GM15510 (cell line): Measurements from ENCODE around the gene PCNX1.

Experiments
- POLR2A ChIP-seq: IDR thresholded peaks from 3 replicates; pipeline ENCODE4 v1.6.1; 2011; ENCODE audit warnings: borderline replicate concordance; ENCODE audit not compliant: insufficient read length; ENCODE audit errors: extremely low read depth

Gene PCNX1

DNA sequence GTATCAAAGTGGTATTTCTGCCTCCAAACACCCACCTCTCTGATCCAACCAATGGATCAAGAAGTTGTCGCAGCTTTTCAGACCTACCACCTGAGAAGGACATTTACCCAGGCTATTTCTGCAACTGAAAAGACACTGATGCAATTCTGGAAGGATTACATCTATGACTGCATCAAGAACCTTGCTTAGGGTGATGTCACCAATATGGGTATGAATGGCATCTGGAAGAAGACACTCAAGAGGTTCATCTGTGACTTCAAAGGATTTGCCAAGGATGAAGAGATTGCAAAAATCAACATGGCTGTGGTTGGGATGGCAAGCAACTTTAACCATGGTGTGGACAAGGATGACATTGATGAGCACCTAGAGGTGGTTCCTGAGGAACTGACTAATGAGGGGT, 154.2 kb downstream of the PCNX1 start:
- no peak for TF ChIP-seq POLR2A

DNA sequence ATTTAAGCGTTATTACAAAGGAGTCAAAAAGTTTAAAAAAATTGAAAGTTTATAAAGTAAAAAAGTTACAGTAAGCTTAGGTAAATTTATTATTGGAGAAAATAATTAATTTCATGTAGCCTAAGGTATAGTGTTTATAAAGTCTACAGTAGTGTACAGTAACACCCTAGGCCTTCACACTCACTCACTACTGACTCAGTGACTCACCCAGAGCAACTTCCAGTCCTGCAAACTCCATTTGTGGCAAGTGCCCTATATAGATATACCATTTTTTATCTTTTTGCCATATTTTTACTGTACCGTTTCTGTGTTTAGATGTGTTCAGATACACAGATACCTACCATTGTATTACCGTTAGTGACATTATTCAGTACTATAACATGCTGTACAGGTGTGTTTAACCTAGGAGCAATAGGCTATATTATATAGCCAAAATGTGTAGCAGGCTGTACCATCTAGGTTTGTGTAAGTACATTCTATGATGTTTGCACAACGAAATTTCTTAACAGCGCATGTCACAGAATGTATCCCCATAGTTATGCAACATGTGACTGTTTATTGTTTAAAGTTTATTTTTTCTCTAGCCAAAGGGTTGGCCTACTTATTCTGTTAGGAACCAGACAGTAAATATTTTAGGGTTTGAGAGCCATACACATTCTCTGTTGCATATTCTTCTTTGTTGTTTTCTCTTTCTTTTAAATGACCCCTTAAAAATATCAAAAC, 155.5 kb downstream of the PCNX1 start:
- TF ChIP-seq POLR2A, result no peak

DNA sequence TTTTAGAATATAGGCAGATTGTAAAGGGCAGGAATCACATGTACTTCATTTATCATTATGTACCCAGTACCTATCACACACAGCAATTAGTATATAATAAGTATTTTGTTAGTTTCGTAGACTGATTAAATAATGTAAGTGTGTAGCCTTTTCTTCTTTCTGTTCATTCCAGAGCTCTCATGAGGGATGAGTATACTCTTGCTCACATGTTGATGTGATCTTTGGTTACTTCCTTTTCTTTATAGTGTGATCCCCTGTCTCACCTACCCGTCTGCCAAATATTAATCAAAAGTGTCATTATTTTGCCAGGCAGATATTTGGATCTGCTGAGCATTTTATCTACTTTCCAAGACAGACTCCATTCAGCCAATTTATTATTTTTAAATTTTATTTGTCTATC, 156.1 kb downstream of the PCNX1 start:
- no peak for TF ChIP-seq POLR2A

DNA sequence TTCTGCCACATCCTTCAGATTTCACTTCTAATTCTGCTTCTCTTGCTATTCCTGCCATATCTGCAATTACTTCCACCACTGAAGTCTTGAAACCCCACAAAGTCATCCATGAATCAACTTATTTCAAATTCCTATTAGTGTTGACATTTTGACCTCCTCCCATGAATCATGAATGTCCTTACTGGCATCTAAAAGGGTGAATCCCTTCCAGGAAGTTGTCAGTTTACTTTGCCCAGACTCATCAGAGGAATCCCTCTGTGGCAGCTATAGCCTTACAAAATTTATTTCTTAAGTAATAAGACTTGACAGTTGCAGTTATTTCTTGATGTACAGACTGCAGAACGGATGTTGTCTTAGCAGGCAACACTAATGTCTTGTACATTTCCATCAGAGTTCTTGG, 162.9 kb downstream of the PCNX1 start:
- TF ChIP-seq POLR2A, result no peak

DNA sequence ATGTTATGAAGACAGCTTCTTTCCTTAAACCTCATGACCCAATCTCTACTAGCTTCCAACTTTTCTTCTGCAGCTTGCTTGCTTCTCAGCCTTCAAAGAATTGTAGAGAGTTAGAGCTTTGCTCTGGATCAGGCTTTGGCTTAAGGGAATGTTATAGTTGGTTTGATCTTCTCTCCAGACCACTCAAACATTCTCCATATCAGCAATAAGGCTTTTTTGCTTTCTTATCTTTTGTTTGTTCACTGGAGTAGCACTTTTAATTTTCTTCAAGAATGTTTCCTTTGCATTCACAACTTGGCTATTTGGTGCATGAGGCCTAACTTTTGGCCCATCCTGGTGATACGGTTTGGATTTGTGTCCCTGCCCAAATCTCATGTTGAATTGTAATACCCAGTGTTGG, 163.8 kb downstream of the PCNX1 start:
- no peak for TF ChIP-seq POLR2A

DNA sequence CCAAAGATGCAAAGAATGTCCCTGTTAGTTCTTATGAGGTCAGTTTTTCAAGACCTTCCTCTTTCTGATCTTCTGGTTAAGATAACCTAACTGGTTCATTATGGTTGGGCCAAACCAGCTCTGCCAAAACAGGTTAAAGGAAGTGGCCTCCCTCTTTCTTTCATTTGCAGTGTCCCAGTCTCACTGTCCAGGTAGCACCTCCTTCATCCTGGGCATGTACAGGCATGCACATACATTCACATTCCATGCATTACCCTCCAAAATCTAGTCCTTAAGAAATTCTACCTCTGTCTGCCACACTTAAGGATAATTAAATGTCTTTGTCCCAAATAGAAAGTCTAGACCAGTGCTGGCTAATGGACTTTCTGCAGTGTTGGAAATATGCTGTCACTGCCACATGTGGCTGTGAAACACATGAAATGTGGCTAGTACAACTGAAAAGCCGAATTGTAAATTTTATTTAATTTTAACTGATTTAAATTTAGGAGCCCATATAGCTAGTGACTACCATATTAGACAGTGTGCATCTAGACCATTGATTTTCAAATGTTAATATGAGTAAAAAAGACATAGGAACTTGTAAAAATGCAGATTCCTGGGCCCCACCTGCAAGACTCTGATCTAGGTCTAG, 169.3 kb downstream of the PCNX1 start:
- no peak for TF ChIP-seq POLR2A

DNA sequence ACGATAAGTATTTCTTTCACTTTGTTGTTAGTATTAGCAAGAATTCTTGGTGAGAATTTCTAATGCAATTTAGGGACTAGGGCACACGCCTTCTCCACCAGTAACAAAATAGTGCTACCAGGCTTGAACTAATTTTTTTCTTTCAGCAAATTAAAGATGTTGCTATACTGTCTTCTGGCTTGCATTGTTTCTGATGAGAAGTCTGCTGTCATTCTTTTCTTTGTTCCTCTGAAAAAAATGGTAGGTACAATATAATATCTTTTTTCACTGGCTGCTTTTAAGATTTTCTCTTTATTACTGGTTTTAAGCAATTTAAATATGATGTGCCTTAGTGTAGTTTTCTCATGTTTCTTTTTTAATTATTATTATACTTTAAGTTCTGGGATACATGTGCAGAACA, 171.2 kb downstream of the PCNX1 start:
- TF ChIP-seq POLR2A, result no peak

DNA sequence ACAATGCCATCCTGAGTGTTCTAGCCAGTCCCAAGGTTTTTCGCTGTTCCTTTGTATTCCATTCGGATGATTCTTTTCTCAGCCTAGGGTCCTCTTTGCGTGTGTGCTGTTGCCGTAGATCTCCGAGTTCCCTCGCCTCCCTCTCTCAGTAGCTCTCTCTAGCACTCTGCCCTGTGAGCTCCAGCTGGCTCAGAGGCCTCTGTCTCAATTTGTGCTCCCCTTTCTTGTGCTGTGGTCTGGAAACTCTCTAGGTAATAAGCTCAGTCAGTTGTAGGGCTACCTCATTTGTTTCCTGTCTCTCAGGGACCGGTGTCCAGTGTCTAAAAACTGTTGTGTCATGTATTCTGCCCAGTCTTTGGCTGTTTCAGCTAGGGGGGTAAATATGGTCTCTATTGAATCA, 179.3 kb downstream of the PCNX1 start:
- TF ChIP-seq POLR2A, result no peak

DNA sequence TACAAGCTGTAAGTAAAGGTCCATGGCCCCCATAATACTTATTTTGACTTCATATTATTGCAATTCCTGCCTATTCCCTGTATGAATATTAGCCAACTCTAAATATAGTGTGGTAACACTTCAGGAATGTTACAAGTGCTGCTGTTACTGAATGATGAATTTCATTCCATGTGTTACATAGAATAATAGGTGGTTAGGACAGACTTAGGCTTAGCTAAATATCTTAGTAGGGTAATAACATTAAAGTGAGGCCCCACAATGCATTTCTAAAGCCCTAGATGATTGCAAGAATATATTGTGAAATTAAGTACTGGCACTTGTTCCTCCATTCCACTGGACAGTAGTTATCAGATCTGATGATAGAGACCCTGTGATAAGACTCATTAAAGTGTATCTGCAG, 182.7 kb downstream of the PCNX1 start:
- no peak for TF ChIP-seq POLR2A

DNA sequence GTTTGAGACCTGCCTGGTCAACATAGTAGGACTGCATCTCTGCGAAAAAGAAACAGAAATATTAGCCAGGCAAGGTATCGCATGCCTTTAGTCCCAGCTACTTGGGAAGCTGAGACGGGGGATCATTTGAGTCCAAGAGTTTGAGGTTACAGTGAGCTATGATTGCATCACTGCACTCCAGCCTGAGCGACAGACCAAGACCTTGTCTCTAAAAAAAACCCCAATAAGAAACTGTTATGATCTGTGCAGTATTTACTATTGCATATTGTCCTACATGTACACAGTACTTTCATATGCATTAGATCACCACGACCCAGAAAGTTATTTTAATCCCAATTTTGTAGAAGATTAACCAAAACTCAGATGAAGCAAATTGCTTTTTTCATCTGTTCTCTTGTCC, 187.5 kb downstream of the PCNX1 start:
- no peak for TF ChIP-seq POLR2A

DNA sequence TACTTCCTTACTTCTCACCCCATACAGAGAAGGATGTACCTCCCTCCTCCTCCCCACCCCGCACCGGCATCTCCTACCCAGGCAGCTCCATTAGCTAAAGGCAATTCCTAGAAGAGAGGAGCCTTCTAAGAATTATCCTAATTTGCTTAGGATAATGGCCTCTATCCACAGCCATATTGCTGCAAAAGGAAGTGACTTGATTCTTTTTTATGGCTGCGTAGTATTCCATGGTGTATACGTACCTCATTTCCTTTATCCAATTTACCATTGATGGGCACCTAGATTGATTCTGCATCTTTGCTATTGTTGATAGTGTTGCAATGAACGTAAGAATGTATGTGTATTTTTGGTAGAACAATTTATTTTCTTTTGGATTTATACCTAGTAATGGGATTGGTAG, 189.7 kb downstream of the PCNX1 start:
- TF ChIP-seq POLR2A, result no peak

DNA sequence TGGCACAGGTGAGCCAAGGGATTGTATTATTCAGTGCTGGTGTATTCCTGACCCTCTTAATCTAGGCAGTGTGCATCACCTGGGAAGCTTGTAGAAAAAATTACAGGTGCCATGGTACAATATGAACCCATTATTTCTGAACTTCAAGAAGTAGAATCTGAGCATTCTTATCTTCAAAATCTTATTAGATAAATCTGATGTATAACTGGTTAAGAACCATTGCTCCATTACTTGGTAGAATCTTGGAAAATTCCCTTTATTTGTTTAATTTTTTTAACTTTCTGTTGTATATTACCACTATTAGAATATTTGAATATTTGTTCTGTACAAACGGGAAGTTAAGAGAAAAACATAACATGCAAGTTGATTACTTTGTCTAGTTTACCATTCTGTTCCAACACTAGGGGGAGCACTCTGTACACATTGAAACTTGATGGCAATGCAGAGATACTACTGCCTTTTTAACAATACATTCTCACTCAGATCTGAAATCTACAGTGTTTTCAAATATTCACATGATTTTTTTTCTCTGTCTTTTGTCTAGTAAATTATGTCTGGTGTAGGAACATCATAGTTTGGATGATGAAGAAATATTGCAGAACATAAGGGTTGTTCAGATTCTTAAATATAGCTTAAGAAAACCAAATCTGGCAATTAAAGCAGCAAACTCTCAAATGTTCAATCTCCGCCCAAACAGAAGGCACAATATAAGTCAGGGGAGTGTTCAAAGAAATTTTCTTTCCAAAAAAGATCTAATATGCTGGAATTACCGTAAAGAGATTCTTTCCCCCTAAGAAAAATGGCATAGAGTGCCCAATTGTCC, 196.6 kb downstream of the PCNX1 start:
- no peak for TF ChIP-seq POLR2A

DNA sequence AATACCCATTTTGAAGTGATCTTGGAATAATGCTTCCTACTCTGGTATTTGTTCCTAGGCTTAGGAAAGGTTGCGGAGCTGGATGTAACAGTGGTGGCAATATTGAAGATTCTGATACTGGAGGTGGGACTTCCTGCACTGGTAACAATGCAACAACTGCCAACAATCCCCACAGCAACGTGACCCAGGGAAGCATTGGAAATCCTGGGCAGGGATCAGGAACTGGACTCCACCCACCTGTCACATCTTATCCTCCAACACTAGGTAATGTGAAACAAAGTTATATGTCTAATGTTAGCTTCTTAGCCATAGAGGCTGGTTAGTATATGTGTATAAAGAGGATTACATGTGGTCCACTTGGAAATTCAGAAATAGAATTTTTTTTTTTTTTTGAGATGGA, 197.9 kb downstream of the PCNX1 start:
- no peak for TF ChIP-seq POLR2A

DNA sequence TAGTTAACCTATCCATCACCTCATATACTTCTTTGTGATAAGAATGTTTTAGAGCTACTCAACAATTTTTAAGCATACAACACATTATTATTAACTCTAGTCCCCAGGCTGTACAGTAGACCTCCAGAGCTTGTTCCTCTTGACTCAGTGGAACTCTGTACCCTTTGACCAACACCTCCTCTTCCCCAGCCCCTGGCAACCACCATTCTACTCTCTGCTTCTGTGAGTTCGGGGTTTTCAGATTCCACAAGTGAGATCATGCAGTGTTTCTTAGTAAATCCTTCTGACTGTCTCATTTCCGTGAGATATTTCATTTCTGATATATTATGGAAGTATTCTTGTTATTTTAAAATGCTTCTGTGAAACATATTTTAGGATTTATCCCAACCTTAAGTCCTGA, 200.7 kb downstream of the PCNX1 start:
- TF ChIP-seq POLR2A, result no peak

DNA sequence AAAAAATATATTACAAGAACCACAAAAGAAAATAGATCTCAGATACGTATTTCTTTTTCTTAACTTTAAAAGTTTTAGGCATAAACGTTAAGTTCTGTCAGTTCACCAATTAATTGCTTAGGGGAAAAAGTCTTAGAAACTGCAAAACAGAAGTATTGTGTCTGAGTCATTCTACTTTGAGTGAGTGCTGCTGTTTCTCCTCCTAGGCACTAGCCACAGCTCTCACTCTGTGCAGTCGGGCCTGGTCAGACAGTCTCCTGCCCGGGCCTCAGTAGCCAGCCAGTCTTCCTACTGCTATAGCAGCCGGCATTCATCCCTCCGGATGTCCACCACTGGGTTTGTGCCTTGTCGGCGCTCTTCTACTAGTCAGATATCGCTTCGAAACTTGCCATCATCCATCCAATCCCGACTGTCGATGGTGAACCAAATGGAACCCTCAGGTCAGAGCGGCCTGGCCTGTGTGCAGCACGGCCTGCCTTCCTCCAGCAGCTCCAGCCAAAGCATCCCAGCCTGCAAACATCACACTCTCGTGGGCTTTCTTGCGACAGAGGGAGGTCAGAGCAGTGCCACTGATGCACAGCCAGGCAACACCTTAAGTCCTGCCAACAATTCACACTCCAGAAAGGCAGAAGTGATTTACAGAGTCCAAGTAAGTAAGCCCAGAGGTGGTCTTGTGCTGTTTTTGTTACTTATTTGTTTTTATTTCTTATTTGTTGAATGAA, 201.3 kb downstream of the PCNX1 start:
- TF ChIP-seq POLR2A, result no peak

DNA sequence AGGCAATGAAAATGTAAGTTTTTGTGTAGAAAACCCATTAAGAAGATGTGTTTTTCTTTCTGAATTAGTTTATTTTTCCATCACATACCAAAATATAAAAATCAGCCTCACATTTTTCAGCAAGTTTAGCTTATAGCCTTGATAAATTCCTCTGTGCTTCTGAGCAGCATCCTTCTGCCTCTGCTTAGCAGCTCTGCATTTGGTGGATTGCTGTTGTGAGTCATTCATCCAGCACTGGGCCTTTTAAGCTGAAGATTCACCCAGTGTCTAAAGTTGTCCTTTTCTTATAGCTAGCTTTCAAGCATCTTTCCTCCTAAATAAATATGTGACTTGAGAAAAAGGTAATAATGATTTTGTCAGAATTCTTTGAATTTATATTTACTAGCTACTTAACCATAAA, 206.1 kb downstream of the PCNX1 start:
- TF ChIP-seq POLR2A, result no peak

DNA sequence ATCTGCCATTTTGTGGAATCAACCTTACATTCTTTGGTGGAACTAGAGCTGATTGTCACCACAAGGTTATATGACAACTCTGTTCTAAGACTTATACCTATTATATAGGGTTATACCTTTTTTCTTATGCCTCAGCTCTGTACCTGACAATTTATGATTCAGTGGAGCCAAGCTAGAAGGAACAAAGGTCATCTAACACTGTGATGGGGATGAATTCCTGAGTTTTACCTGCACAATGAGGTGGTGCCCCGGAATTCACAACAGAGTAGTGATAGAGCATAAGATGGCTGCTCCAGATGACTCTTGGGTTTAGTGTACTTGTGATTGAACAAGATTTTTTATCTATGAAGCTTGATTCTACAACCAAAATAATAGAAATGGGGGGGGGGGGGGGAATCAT, 207.3 kb downstream of the PCNX1 start:
- TF ChIP-seq POLR2A, result no peak
